ENCODE data around the gene DHRS13.
"Not testable (repeated sequence)": the region's sequence is repeated elsewhere in the genome, so short reads cannot be mapped to it uniquely, and the experiment has no call there.

The DHRS13 gene

GRCh38 chr17:28881533-28882056, 21.3 kb downstream of the DHRS13 start:
- DNase-seq: no peak

GRCh38 chr17:28880572-28880945, 22.3 kb downstream of the DHRS13 start:
- no peak for DNase-seq

- no peak for DNase-seq
These were observed 22.9 kb downstream of the DHRS13 start for GRCh38 chr17:28879886-28880571.

GRCh38 chr17:28878981-28879380, 23.9 kb downstream of the DHRS13 start:
- DNase-seq: peak; percentile 40

- no peak for DNase-seq
These were observed 24.5 kb downstream of the DHRS13 start for GRCh38 chr17:28878158-28878910.

- not testable (repeated sequence) for DNase-seq
These were observed 25.6 kb downstream of the DHRS13 start for GRCh38 chr17:28877150-28877711.

GRCh38 chr17:28875848-28876550, 26.9 kb downstream of the DHRS13 start:
- no peak for DNase-seq

- DNase-seq: no peak
These were observed 28.1 kb downstream of the DHRS13 start for GRCh38 chr17:28874750-28875149.

GRCh38 chr17:28873839-28874238, 29.0 kb downstream of the DHRS13 start:
- no peak for DNase-seq

GRCh38 chr17:28871056-28871579, 31.8 kb downstream of the DHRS13 start:
- DNase-seq: no peak

- DNase-seq: no peak
These were observed 35.6 kb downstream of the DHRS13 start for GRCh38 chr17:28867276-28867675.

- DNase-seq: no peak
These were observed 36.7 kb downstream of the DHRS13 start for GRCh38 chr17:28865946-28866752.

GRCh38 chr17:28864991-28865849, 37.7 kb downstream of the DHRS13 start:
- DNase-seq: no peak

- no peak for DNase-seq
These were observed 38.9 kb downstream of the DHRS13 start for GRCh38 chr17:28863953-28864352.

GRCh38 chr17:28862561-28862960, 40.3 kb downstream of the DHRS13 start:
- DNase-seq: no peak

- DNase-seq: no peak
These were observed 41.3 kb downstream of the DHRS13 start for GRCh38 chr17:28861393-28862203.

GRCh38 chr17:28860363-28860808, 42.5 kb downstream of the DHRS13 start:
- no peak for DNase-seq

GRCh38 chr17:28858801-28859355, 44.0 kb downstream of the DHRS13 start:
- DNase-seq: no peak

- no peak for DNase-seq
These were observed 44.7 kb downstream of the DHRS13 start for GRCh38 chr17:28857905-28858800.
